DND-41 (cell line): ENCODE measurements around the gene FHOD3.

Experiments used
- EZH2 ChIP-seq: IDR thresholded peaks from 3 replicates; pipeline ENCODE4 v1.6.1; 2012; ENCODE audit warnings: borderline replicate concordance, low read depth, mild to moderate bottlenecking, moderate library complexity, low read length, inconsistent platforms; ENCODE audit not compliant: severe bottlenecking
- TF ChIP-seq, protein P1 (sequence below): IDR thresholded peaks from 2 replicates; pipeline ENCODE4 v1.5.1; 2012; ENCODE audit warnings: borderline replicate concordance, low read length, moderate library complexity, mild to moderate bottlenecking; ENCODE audit not compliant: poor library complexity, severe bottlenecking; ENCODE audit errors: extremely low read depth

DNA sequence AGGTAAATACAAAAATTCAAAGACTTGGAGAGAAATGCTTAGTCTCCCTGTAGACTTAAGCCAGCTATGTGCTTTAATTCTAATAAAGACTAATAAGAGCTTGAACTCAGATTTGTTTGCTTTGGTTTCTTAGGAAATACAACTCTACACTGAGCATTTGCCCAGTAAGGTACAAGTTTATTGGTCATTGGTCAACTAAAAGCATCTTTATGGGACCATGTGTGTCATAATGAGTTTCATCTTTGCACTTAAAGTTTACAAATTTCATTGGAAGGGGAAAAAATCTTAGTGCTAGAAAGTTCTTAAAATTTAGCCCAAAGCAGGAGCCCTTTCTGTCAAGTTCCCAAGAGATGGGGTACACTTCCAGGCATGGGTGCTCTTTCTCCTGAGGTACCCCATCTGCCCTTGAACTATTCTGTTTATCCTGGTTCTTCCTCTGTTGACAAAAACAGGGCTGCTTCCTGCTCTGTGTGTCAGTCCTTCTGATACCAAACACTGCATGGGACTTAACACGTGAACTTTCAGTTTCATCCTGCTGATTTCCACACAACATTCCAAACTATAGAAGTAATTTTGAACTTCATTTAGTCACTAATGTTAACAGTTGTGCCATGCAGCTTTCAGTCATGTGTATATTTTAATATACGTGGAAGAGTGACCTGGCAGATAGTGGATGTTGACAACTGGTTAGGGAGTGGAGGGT lies 331.1 kb downstream of the FHOD3 start:
- TF ChIP-seq, protein P1, sequence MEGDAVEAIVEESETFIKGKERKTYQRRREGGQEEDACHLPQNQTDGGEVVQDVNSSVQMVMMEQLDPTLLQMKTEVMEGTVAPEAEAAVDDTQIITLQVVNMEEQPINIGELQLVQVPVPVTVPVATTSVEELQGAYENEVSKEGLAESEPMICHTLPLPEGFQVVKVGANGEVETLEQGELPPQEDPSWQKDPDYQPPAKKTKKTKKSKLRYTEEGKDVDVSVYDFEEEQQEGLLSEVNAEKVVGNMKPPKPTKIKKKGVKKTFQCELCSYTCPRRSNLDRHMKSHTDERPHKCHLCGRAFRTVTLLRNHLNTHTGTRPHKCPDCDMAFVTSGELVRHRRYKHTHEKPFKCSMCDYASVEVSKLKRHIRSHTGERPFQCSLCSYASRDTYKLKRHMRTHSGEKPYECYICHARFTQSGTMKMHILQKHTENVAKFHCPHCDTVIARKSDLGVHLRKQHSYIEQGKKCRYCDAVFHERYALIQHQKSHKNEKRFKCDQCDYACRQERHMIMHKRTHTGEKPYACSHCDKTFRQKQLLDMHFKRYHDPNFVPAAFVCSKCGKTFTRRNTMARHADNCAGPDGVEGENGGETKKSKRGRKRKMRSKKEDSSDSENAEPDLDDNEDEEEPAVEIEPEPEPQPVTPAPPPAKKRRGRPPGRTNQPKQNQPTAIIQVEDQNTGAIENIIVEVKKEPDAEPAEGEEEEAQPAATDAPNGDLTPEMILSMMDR = no peak
- no peak for TF ChIP-seq EZH2
